HepG2 (cell line): Measurements from ENCODE around the gene TCF3. TPM values are rescaled to one million over a fixed set of nuclear protein-coding genes. Genes with fewer than 3 reads are reported as not detected.
A peak's percentile ranks its signal among the peaks of the same experiment; 100 is the strongest.

Experiments
- CBX5 ChIP-seq: sonication (generic); formaldehyde crosslinking; IDR thresholded peaks from 2 replicates; pipeline ENCODE4 v1.4.0; 2020; ENCODE audit warnings: missing genetic modification reagents, borderline replicate concordance
- CREB1 ChIP-seq, 2 experiments: fragments of 450-650 bp in 1 of 2; IDR thresholded peaks; 2 replicates each; pipeline ENCODE4 v1.6.1; 2016 to 2017; ENCODE audit warnings: control low read depth in 1 of 2, mild to moderate bottlenecking in 1 of 2, missing compliant biosample characterization in 1 of 2, missing genetic modification characterization in 1 of 2
- DMAP1 ChIP-seq: IDR thresholded peaks from 2 replicates; pipeline ENCODE4 v1.6.1; 2016
- ELF1 ChIP-seq: sonication (generic); formaldehyde crosslinking; IDR thresholded peaks from 2 replicates; pipeline ENCODE4 v1.4.0; 2020; ENCODE audit warnings: missing genetic modification reagents
- ETS1 ChIP-seq: sonication (generic); formaldehyde crosslinking; IDR thresholded peaks from 2 replicates; pipeline ENCODE4 v1.4.0; 2020; ENCODE audit warnings: missing genetic modification reagents
- ETV6 ChIP-seq: sonication (generic); formaldehyde crosslinking; conservative IDR thresholded peaks from 2 replicates; pipeline ENCODE4 v1.4.0; 2020; ENCODE audit warnings: missing genetic modification reagents
- FOXM1 ChIP-seq: sonication (generic); formaldehyde crosslinking; IDR thresholded peaks from 2 replicates; pipeline ENCODE4 v1.5.0; 2020; ENCODE audit warnings: missing genetic modification reagents
- GTF3A ChIP-seq: sonication (generic); formaldehyde crosslinking; conservative IDR thresholded peaks from 2 replicates; pipeline ENCODE4 v1.4.0; 2020; ENCODE audit warnings: mild to moderate bottlenecking, missing genetic modification reagents
- HHEX ChIP-seq: IDR thresholded peaks from 2 replicates; pipeline ENCODE4 v1.6.1; 2016; ENCODE audit warnings: control low read depth
- JUNB ChIP-seq: sonication (generic); formaldehyde crosslinking; IDR thresholded peaks from 2 replicates; pipeline ENCODE4 v1.8.0; 2022; ENCODE audit warnings: missing genetic modification reagents, mild to moderate bottlenecking, borderline replicate concordance
- KLF11 ChIP-seq: IDR thresholded peaks from 2 replicates; pipeline ENCODE4 v1.6.1; 2016; ENCODE audit warnings: missing compliant biosample characterization
- MATR3 ChIP-seq: sonication (generic); formaldehyde crosslinking; IDR thresholded peaks from 2 replicates; pipeline ENCODE4 v1.4.0; 2020; ENCODE audit warnings: missing genetic modification reagents
- RFX1 ChIP-seq: fragments of 450-650 bp; IDR thresholded peaks from 2 replicates; pipeline ENCODE4 v1.6.1; 2017
- SSRP1 ChIP-seq: IDR thresholded peaks from 2 replicates; pipeline ENCODE4 v1.6.1; 2016; ENCODE audit warnings: control low read depth
- TCF7L2 ChIP-seq: IDR thresholded peaks from 2 replicates; pipeline ENCODE4 v1.6.1; 2011; ENCODE audit warnings: mild to moderate bottlenecking, low read depth, low read length, moderate library complexity
- TGIF2 ChIP-seq: IDR thresholded peaks from 2 replicates; pipeline ENCODE4 v1.6.1; 2016; ENCODE audit warnings: control low read depth, missing compliant biosample characterization
- TRIM24 ChIP-seq: sonication (generic); formaldehyde crosslinking; IDR thresholded peaks from 2 replicates; pipeline ENCODE4 v1.8.0; 2022; ENCODE audit warnings: mild to moderate bottlenecking, missing genetic modification reagents
- ZFP91 ChIP-seq: sonication (generic); formaldehyde crosslinking; IDR thresholded peaks from 2 replicates; pipeline ENCODE4 v1.9.0; 2022; ENCODE audit warnings: missing genetic modification reagents, mild to moderate bottlenecking, borderline replicate concordance
- ZNF136 ChIP-seq: sonication (generic); formaldehyde crosslinking; IDR thresholded peaks from 2 replicates; pipeline ENCODE4 v1.8.1; 2022; ENCODE audit warnings: low read depth, mild to moderate bottlenecking, moderate library complexity, missing genetic modification reagents
- ZNF431 ChIP-seq: sonication (generic); formaldehyde crosslinking; IDR thresholded peaks from 2 replicates; pipeline ENCODE4 v1.9.0; 2022; ENCODE audit warnings: missing genetic modification reagents, low read depth, mild to moderate bottlenecking, borderline replicate concordance
- ZNF556 ChIP-seq: sonication (generic); formaldehyde crosslinking; IDR thresholded peaks from 2 replicates; pipeline ENCODE4 v1.4.0; 2020; ENCODE audit warnings: mild to moderate bottlenecking, missing genetic modification reagents, borderline replicate concordance
- ZNF557 ChIP-seq: sonication (generic); formaldehyde crosslinking; IDR thresholded peaks from 2 replicates; pipeline ENCODE4 v1.4.0; 2020; ENCODE audit warnings: missing genetic modification reagents
- ZNF598 ChIP-seq: sonication (generic); formaldehyde crosslinking; IDR thresholded peaks from 2 replicates; pipeline ENCODE4 v1.5.1; 2020; ENCODE audit warnings: mild to moderate bottlenecking, missing genetic modification reagents, borderline replicate concordance
- ZNF747 ChIP-seq: sonication (generic); formaldehyde crosslinking; IDR thresholded peaks from 2 replicates; pipeline ENCODE4 v1.8.1; 2023; ENCODE audit warnings: missing genetic modification reagents, mild to moderate bottlenecking, borderline replicate concordance
- ZZZ3 ChIP-seq: sonication (generic); formaldehyde crosslinking; IDR thresholded peaks from 2 replicates; pipeline ENCODE4 v1.4.0; 2020; ENCODE audit warnings: missing genetic modification reagents, mild to moderate bottlenecking, borderline replicate concordance
- polyA plus RNA-seq, 8 experiments: library from polyadenylated mRNA; depleted of rRNA in 3 of 8; stranded (reverse) in 7 of 8; unstranded in 1 of 8; fragments of >200 nt; fragmentation: Illumina TruSeq in 4 of 8; extraction: Trizol in 4 of 8; gene quantifications; 2 replicates each; pipeline versions ENCODE4 v1.2.1 to v1.2.3, GENCODE V29; 2011 to 2016; ENCODE audit warnings: low read depth in 4 of 8, missing spikeins in 1 of 8, mixed read lengths in 1 of 8; ENCODE audit not compliant: insufficient read depth in 1 of 8
- total RNA-seq, 5 experiments: library from RNA; depleted of rRNA; stranded (reverse); fragments of >200 nt; fragmentation: Illumina TruSeq; extraction: Trizol; gene quantifications; 2 replicates each; pipeline ENCODE4 v1.2.3, GENCODE V29; 2016; ENCODE audit warnings: low read depth in 1 of 5
- TF ChIP-seq, protein P1 (sequence below): sonication (generic); formaldehyde crosslinking; IDR thresholded peaks from 2 replicates; pipeline ENCODE4 v1.4.0; 2020; ENCODE audit warnings: mild to moderate bottlenecking, missing genetic modification reagents
- TF ChIP-seq, protein P2 (sequence below): sonication (generic); formaldehyde crosslinking; IDR thresholded peaks from 2 replicates; pipeline ENCODE4 v1.5.0; 2020; ENCODE audit warnings: mild to moderate bottlenecking, low read depth, missing genetic modification reagents, borderline replicate concordance

TCF3 gene
- total and polyA plus RNA-seq, 2 of the 13 experiments (the other 11 are each of a cell fraction or from before 2014, with no cell fraction given) = 51.4 to 53.2 TPM

- TF ChIP-seq ZNF747 (CRISPR knock-in tag) (no peak), ZFP91 (CRISPR knock-in tag) (no peak; the same call in 1 of the 2 replicates), ZNF136 (CRISPR knock-in tag) (no peak), GTF3A (no peak; the same call in 1 of the 2 replicates), ETV6 (CRISPR knock-in tag) (no peak), ZNF556 (no peak), CREB1 (IDR thresholded peaks at IDR 0.05) (no peak), CREB1 (CRISPR knock-in tag; IDR thresholded peaks at IDR 0.05) (peak; percentile 57), CBX5 (0 out of 2 replicates have a peak, but pooled peaks have one; percentile 16), SSRP1 (no peak), JUNB (no peak), ELF1 (CRISPR knock-in tag) (peak; percentile 82), ZNF431 (CRISPR knock-in tag) (no peak; the same call in 1 of the 2 replicates), DMAP1 (CRISPR knock-in tag) (peak; percentile 83; the same call in 1 of the 2 replicates), HHEX (CRISPR knock-in tag) (no peak), RFX1 (peak; percentile 58; the same call in 1 of the 2 replicates), ZNF598 (no peak), MATR3 (no peak), ZNF557 (CRISPR knock-in tag) (no peak), FOXM1 (CRISPR knock-in tag) (no peak), ZZZ3 (CRISPR knock-in tag) (no peak; the same call in 1 of the 2 replicates), TCF7L2 (no peak), TGIF2 (CRISPR knock-in tag) (peak; percentile 49), ETS1 (CRISPR knock-in tag) (no peak), KLF11 (no peak; the same call in 1 of the 2 replicates), TRIM24 (CRISPR knock-in tag) (no peak)
- TF ChIP-seq, protein P1, sequence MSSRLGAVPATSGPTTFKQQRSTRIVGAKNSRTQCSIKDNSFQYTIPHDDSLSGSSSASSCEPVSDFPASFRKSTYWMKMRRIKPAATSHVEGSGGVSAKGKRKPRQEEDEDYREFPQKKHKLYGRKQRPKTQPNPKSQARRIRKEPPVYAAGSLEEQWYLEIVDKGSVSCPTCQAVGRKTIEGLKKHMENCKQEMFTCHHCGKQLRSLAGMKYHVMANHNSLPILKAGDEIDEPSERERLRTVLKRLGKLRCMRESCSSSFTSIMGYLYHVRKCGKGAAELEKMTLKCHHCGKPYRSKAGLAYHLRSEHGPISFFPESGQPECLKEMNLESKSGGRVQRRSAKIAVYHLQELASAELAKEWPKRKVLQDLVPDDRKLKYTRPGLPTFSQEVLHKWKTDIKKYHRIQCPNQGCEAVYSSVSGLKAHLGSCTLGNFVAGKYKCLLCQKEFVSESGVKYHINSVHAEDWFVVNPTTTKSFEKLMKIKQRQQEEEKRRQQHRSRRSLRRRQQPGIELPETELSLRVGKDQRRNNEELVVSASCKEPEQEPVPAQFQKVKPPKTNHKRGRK (CRISPR knock-in tag) = no peak
- TF ChIP-seq, protein P2, sequence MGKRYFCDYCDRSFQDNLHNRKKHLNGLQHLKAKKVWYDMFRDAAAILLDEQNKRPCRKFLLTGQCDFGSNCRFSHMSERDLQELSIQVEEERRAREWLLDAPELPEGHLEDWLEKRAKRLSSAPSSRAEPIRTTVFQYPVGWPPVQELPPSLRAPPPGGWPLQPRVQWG (CRISPR knock-in tag) = no peak
Measured at GRCh38 chr19:1605236-1606137, 46.9 kb downstream of the TCF3 start, which contains the start of gene UQCR11 (continued).
